ENCODE results near the gene GASK1A.

The GASK1A gene

GRCh38 chr3:43015572-43015971 is 36.5 kb downstream of the GASK1A start:
- DNase-seq = no peak

- no peak for DNase-seq
These were observed 37.1 kb downstream of the GASK1A start for GRCh38 chr3:43015991-43016865.

DNA sequence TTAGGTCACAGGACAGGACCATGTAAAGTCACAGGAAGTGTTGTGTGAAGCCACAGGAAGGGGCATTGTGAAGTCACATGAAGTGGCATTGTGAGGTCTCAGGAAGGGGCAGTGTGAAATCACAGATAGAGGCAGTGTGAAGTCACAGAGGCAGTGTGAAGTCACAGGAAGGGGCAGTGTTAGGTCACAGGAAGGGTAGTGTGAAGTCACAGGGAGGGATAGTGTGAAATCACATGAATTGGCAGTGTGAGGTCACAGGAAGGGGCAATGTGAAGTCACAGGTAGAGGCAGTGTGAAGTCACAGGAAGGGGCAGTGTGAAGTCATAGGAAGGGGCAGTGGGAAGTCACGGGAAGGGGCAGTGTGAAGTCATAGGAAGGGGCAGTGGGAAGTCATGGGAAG is 37.9 kb downstream of the GASK1A start:
- no peak for DNase-seq

DNA sequence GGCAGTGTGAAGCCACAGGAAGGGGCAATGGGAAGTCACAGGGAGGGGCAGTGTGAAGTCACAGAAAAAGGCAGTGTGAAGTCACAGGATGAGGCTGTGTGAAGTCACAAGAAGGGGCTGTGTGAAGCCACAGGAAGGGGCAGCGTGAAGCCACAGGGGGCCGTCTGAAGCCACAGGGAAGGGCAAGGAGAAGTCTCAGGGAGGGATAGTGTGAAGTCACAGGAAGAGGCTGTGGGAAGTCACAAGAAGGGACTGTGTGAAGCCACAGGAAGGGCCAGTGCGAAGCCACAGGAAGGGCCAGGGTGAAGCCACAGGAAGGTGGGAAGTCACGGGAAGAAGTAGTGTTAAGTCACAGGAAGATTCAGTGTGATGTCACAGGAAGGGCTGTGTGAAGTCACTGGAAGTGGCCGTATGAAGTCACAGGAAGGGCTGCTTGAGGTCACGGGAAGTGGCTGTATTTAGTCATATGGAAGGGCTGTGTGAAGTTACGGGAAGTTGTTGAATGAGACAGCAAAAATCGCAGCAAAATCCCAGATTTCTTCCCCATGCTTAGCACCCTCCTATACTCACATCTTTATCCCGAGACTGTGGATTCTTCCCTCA is 38.6 kb downstream of the GASK1A start:
- DNase-seq = no peak

DNA sequence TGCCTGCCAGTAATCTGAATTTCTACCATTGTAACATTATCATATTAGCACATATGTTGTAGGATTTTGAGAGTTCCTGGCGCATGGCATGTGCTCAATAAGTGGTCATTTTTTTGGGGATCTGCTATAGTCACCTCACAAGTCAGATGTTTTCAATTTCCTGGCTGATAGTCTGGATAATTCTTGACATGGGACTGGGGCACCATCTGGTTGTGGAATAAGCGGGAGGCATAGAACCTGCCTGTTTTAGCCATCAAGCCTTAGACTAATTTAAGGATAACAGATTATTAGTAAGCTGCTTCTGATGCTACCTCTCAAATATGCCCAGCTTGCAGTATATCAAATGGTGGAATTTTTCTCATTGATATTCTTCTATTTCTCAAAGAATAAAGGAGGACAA is 39.1 kb downstream of the GASK1A start:
- no peak for DNase-seq

GRCh38 chr3:43019006-43019809 is 40.1 kb downstream of the GASK1A start:
- no peak for DNase-seq

DNA sequence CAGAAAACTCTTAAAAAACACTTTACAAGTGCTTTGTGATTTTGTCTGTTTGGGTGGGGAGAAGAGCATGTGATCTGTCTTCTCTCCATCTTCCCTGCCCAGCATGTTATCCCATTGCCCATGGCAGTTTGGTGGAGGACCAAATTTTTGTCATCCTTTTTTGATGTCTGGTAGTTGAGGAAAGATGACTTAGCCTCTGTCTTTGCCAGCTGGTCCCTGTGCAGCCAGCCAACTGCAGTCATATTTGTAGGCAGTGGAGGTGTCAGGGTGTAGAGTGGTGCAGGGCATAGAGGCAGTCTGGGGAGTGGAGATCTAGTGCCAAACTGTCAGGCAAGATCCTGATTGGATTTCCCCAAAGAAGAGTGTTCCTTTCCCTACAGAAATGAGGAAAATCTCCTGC is 40.7 kb downstream of the GASK1A start:
- DNase-seq = no peak

- no peak for DNase-seq
These were observed 42.1 kb downstream of the GASK1A start for GRCh38 chr3:43021186-43021585.

DNA sequence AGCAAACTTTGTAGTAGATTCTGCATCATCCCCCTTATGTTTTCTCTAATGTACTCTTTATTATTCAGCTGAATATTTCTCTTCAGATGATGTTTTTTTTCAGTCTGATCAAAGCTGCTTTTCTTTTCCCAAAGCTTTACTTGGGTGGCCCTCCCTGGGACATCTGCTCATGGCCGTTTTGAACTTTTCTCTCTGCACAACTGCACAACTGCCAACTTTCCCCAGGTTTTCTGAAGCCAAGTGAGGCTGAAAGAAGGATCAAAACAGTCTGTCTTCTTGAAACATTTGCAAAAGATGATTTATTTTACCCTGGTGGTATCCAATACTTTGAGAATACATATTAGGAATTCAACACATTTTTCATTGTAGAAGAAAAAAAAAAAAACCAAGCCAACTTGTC is 43.0 kb downstream of the GASK1A start:
- DNase-seq = no peak

DNA sequence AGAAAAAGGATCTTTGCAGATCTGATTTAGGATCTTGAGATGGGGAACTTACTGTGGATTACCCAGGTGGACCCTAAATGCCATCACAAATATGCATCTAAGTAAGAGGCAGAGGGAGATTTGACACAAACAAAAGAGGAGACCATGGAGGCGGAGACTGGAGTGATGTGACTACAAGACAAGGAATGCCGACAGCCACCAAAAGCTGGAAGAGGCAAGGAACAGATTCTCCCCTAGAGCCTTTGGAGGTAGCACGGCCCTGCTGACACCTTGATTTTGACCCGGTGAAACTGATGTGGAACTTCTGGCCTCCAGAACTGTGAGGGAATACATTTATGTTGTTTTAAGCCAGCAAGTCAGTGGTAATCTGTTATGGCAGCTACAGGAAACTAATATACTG is 44.0 kb downstream of the GASK1A start:
- DNase-seq = no peak

DNA sequence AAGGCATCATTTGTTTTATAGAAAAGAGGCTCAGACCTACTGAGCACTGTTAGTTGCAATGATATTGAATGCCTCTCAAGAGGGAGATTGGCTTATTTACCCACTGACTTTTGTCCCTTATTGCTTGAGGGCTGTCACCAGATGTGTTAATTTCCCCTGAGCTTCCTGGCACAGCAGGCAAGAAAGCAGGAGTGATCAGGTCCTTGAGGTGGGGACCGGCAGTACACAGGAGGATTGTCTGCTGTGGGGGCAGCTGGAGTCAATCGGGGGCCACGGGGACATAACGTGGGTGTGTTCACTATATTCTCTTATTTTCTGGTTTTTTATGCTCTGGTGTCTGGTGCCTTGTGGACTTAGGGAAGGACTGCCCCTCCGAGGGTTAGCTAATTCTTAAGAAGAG is 44.6 kb downstream of the GASK1A start:
- no peak for DNase-seq

DNA sequence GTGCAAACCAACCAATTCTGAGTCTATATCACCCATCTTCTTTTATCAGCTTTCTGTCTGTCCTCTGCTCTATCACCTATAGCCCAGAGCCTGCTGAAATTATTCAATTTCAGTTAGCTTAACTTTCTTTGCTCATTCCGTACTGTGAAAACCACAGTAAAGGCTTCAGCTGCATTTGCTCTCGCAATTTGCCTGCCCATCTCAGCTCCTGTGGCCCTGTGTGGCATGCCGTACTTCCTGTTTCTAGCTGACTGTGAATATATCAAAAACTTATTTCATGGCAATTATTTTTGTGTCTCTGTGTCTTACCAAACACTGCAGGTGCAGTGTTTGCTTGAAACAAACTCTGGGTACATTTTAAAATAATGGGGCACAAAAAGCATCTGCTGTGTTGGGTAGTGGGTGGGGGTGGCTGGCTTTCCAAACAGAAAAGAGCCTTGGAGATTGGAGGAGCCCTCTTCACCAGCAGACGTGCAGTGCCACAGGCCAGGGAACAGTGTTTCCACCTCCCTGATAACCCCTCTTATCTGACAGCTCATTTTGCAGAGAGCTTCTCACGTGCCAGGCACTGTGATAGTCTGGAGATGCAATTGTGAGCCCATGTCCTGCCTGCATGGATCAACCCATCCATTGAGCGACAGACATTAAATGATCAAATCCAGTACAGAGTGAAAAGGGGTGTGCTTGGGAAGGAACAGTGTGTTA is 45.2 kb downstream of the GASK1A start:
- no peak for DNase-seq

DNA sequence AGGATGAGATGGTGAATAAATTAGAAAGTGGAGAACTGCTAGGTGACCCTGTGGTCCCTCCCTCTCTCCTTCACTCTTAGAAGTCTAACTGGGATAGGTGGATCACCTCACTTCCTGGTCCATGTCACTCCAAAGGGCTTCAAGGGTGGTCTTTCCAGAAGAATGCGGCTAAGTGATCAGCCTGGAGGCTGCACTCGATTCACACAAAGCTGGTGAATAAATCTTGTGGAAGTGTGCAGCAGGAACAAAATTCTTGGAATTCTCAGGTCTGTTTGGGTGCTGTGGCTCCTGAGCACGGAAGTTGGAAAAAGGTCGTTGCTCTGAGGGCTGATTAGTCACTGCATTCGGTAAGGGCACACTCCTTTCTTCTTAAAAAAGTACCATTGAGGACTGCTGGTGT is 46.3 kb downstream of the GASK1A start:
- DNase-seq = no peak

DNA sequence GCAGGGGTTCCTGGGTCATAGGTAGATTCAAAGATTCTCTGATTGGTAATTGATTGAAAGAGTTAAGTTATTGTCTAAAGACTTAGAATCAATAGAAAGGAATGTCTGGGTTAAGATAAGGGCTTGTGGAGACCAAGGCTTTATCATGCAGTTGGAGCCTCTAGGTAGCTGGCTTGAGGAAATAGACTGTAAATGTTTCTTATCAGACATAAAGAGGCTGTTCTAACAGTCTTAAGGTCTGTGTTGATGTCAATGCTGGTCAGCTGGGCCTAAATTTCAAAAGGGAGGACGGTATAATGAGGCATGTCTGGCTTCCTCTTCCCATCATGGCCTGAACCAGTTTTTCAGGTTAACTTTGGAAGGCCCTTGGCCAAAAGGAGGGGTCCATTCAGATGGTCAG is 48.9 kb downstream of the GASK1A start:
- no peak for DNase-seq

DNA sequence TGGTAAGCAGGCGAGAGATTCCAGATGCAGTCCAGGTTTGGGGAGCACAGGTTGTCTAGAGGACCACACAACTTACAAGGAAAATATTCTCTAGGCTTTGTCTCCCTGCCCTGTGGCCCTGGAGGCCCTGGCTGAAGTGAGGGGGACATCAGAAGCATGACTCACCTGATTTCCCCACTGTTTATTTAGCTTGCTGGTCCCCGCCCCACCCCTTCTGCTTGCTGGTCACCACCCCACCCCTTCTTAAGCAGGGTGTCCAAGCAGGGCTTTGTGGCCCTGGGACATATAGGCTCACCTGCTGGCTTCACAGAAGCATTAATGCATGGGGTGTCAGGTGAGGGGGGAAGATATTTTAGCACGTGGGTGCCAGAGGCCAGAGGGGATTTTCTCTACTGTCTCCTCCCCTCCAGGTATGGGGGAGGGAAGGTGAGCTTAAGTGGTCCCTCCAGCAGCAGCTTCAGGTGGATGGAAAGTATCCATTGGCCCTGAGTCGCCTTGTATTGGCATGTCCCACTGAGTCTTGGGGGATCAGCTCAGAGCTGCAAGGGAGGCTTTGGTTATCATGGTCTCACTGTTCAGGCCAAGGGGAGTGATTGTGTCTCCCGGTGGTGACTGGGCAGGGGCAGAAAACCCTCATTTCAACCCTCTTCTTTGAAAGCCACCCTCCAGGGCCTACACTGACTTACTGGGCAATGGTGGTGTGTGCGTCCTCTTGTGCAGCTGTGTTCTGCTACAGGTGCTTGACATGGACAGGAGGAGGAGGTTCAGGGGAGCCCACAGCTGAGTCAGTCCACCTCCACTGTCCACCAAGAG is 49.8 kb downstream of the GASK1A start:
- no peak for DNase-seq

DNA sequence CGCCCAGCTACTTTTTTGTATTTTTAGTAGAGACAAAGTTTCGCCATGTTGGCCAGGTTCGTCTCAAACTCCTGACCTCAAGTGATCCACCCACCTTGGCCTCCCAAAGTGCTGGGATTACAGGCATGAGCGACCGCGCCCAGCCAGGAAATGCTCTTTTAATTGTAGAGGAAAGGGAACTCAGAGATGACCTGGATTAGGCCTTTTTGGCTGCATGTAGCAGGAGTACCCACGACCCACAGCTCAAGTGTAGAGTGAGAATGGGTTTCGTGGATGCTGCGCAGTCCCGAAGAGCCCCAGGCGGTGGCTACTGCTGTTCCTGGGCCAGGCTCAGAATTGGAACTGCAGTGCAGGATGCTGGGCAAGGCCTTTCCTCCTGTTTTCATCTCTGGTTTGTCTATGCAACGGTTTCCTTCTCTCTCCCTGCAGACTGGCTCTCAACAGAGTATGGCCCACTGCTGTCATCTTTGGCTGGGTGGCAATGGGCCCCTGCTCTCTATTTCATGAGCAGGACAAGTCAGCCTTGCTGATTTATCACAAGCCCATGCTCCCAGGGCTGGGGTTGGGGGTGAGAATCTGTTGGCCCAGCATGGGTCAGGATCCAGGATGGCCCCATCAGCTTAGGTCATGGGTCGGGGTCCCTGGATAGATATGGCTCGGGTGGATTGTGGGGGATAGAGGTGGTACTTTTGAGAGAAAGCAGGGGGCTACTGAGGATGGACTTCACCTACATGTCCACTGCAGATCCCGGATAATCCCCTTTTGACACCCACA is 51.2 kb downstream of the GASK1A start:
- DNase-seq = no peak

GRCh38 chr3:43031485-43031884 is 52.4 kb downstream of the GASK1A start:
- DNase-seq = no peak

DNA sequence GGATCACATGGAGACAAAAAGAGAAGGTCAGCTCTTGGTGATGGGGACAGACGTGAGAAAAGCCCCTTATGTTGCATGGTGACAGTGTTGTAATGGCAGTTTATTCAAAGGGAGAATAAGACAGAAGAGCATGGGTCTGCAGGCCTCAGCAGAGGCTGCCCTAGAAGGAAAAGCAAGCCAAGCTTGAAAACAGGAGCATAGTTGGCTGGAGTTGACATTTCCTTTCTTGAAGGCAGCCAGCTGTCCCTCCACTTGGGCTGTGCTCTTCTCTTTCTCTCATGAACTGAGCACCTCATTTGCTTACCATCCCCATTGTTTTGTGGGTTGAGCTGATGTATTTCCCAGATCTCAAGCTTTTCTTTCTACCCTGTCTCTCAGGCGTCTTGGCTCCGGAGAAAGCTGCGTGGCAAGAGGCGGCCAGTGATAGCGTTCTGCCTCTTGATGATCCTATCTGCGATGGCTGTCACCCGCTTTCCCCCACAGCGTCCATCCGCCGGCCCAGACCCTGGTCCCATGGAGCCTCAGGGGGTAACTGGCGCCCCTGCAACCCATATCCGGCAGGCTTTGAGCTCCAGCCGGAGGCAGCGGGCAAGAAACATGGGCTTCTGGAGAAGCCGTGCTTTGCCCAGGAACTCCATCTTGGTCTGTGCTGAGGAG is 52.9 kb downstream of the GASK1A start:
- DNase-seq = no peak

- DNase-seq = no peak
These were observed 53.8 kb downstream of the GASK1A start for GRCh38 chr3:43032646-43033628.

DNA sequence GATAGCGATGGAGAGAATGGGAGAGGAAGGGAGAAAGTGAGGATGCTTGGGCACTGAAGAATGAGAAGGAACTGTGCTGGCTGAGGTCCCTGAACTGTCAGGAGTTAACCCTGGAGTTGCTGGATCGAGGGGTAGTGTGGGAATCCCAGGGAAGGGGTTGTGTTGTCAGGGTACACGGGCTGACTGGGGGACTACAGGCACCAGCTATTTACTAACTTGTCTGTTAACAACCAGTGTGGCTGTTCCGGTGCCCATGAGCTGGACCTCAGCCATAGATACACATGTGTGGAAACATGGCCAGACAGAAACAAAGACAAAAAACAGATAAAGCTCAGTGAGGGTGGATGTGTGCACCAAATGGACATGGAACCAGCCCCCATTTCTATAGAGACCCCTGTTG is 55.1 kb downstream of the GASK1A start:
- DNase-seq = no peak
